Gastroesophageal sphincter (tissue), 3 donors: ENCODE results near the gene ATF7IP.

Experiments
- POLR2AphosphoS5 ChIP-seq: sonication (generic); formaldehyde crosslinking; IDR thresholded peaks from one replicate; pipeline ENCODE4 v1.6.1; 2017; ENCODE audit warnings: antibody characterized with exemption
- TF ChIP-seq, protein P1 (sequence below), 4 experiments: fragments of 200-600 bp in 2 of 4; fragments of 450-650 bp in 2 of 4; sonication (generic) in 1 of 4; IDR thresholded peaks; one replicate each; pipeline ENCODE4 v1.5.1; 2017 to 2019; ENCODE audit warnings: antibody characterized with exemption in 4 of 4, mild to moderate bottlenecking in 2 of 4, moderate library complexity in 2 of 4

DNA sequence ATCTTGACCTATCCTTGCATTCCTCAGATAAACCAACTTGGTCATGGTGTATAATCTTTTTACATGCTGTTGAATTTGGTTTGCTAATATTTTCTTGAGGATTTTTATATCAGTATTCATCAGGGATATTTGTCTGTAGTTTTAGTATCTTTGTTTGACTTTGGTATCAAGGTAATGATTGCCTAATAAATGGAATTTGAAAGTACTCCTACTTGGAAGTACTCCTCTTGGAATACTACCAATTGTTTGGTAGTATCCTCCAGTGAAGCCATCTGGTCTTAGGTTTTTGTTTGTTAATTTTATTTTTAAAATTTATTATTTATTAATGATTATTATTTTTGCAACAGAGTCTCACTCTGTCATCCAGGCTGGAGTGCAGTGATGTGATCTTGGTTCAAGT is 85.0 kb downstream of the ATF7IP start:
- TF ChIP-seq, protein P1, sequence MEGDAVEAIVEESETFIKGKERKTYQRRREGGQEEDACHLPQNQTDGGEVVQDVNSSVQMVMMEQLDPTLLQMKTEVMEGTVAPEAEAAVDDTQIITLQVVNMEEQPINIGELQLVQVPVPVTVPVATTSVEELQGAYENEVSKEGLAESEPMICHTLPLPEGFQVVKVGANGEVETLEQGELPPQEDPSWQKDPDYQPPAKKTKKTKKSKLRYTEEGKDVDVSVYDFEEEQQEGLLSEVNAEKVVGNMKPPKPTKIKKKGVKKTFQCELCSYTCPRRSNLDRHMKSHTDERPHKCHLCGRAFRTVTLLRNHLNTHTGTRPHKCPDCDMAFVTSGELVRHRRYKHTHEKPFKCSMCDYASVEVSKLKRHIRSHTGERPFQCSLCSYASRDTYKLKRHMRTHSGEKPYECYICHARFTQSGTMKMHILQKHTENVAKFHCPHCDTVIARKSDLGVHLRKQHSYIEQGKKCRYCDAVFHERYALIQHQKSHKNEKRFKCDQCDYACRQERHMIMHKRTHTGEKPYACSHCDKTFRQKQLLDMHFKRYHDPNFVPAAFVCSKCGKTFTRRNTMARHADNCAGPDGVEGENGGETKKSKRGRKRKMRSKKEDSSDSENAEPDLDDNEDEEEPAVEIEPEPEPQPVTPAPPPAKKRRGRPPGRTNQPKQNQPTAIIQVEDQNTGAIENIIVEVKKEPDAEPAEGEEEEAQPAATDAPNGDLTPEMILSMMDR (IDR thresholded peaks at IDR 0.05): no peak
- TF ChIP-seq POLR2AphosphoS5: no peak
